ENCODE data around the gene GIMAP1. TPM values are rescaled to one million over a fixed set of nuclear protein-coding genes. Genes with fewer than 3 reads are reported as not detected.

The GIMAP1 gene
- total RNA-seq, 3 donors from 2014 or later, result 0.84 to 3.6 (median 2.9) TPM

GRCh38 chr7:150753826-150754603 is 37.6 kb downstream of the GIMAP1 start:
- DNase-seq (no peak), ATAC-seq (peak; percentile 44)
- Histone ChIP-seq H3K36me3 (ENCODE audit: low read depth) (no peaks in the 10 kb centered on the region), H3K4me1 (ENCODE audit: low read depth) (no peaks in the 10 kb centered on the region), H3K9me3 (no peaks in the 10 kb centered on the region), H3K4me3 (no peak overlapping the region)
- no peak for TF ChIP-seq CTCF (IDR thresholded peaks at IDR 0.05)
- intact Hi-C loops (cut with DNase I, micrococcal nuclease), result loop anchor here in 1 of 2 donors (5.0 kb wide), 1 partner anchor 307 kb away; no protein-coding TSS in a partner anchor

GRCh38 chr7:150754951-150755350 is 38.5 kb downstream of the GIMAP1 start:
- no peaks in the 10 kb centered on the region for H3K9me3 ChIP-seq
- H3K36me3 ChIP-seq (ENCODE audit: low read depth), result no peaks in the 10 kb centered on the region
- no peak overlapping the region for H3K4me3 ChIP-seq
- TF ChIP-seq CTCF (IDR thresholded peaks at IDR 0.05), result no peak
- ATAC-seq (no peak), DNase-seq (no peak)
- no peaks in the 10 kb centered on the region for H3K4me1 ChIP-seq (ENCODE audit: low read depth)
- intact Hi-C loops (cut with DNase I, micrococcal nuclease), result loop anchor here in 1 of 2 donors (5.0 kb wide), 1 partner anchor 308 kb away; no protein-coding TSS in a partner anchor

DNA sequence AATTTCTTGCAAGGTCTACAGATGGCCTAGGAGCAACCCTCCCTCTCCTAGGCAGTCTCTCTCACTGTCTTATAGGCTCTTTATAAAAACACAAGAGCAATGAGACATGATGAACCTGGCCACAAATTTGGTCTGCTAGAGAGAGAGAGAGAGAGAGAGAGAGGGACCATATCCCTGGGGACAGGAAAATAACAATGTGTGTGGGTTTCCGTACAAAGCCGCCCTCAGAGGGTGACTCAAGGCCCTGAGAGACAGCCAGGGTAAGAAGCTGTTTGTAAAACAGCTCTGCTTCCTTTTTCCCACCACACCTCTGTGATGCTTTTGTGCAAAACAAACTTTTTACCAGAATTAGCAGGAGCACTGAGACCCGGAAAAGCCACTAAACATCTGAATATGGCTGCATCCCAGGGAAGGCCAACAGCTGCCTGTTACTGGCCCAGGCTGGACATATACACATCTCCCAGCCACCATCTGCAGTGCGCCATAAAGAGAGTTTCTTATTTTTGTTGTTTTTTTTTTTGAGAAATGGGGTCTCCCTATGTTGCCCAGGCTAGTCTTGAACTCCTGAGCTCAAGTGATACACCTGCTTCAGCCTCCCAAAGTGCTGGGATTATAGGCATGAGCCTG is 39.2 kb downstream of the GIMAP1 start:
- no peak overlapping the region for H3K4me3 ChIP-seq
- H3K36me3 ChIP-seq (ENCODE audit: low read depth), result no peaks in the 10 kb centered on the region
- H3K9me3 ChIP-seq, result no peaks in the 10 kb centered on the region
- H3K4me1 ChIP-seq (ENCODE audit: low read depth), result no peaks in the 10 kb centered on the region
- no peak for TF ChIP-seq CTCF (IDR thresholded peaks at IDR 0.05)
- intact Hi-C loops (cut with DNase I, micrococcal nuclease), result no loop called here
- ATAC-seq (peak; percentile 88), DNase-seq (no peak)

- no peak overlapping the region for H3K4me3 ChIP-seq
- no peak for ATAC-seq
- TF ChIP-seq CTCF (IDR thresholded peaks at IDR 0.05), result no peak
- no peaks in the 10 kb centered on the region for H3K9me3 ChIP-seq
- H3K36me3 ChIP-seq (ENCODE audit: low read depth), result no peaks in the 10 kb centered on the region
- H3K4me1 ChIP-seq (ENCODE audit: low read depth), result no peaks in the 10 kb centered on the region
- intact Hi-C loops (cut with DNase I, micrococcal nuclease), result no loop called here
- DNase-seq, result no peak
Measured at GRCh38 chr7:150756166-150756565, 39.8 kb downstream of the GIMAP1 start.

GRCh38 chr7:150756858-150757257 is 40.4 kb downstream of the GIMAP1 start:
- TF ChIP-seq CTCF (IDR thresholded peaks at IDR 0.05), result no peak
- DNase-seq (peak in 1 of 3 donors; percentile 49), ATAC-seq (peak; percentile 41)
- no peaks in the 10 kb centered on the region for H3K9me3 ChIP-seq
- intact Hi-C loops (cut with DNase I, micrococcal nuclease), result no loop called here
- H3K36me3 ChIP-seq (ENCODE audit: low read depth), result no peaks in the 10 kb centered on the region
- H3K4me1 ChIP-seq (ENCODE audit: low read depth), result no peaks in the 10 kb centered on the region
- H3K4me3 ChIP-seq, result no peak overlapping the region

Data from mucosa of descending colon (tissue), 3 donors.